Bronchial epithelial cell (primary cell): ENCODE data around the gene ABCA13. TPM values are rescaled to one million over a fixed set of nuclear protein-coding genes. Genes with fewer than 3 reads are reported as not detected.

Source experiments
- DNase-seq: peaks from one replicate; pipeline ENCODE4 v3.0.0-alpha.2; 2010; ENCODE audit warnings: low read depth
- FAIRE-seq: peaks from 2 replicates; lab custom pipeline; 2011; peaks lifted over from hg19 to GRCh38; lab: Jason Lieb, UNC
- H3K27me3 ChIP-seq: 2 replicates; pipeline ENCODE4 v1.5.1; 2011; ENCODE audit warnings: low read length; ENCODE audit not compliant: control insufficient read depth, insufficient read depth
- H3K36me3 ChIP-seq: 2 replicates; pipeline ENCODE4 v1.5.1; 2011; ENCODE audit warnings: low read length; ENCODE audit not compliant: control insufficient read depth, insufficient read depth
- H3K4me3 ChIP-seq: 2 replicates; pipeline ENCODE4 v1.5.1; 2011; ENCODE audit warnings: mild to moderate bottlenecking, low read depth, low read length, control low read depth
- total RNA-seq: library from RNA; depleted of rRNA; stranded (reverse); fragments of >200 nt; gene quantifications from 2 replicates; pipeline ENCODE4 v1.2.1, GENCODE V29; 2014
- TF ChIP-seq, protein P1 (sequence below): IDR thresholded peaks from 2 replicates; pipeline ENCODE4 v1.5.1; 2011; ENCODE audit warnings: mild to moderate bottlenecking, moderate library complexity, low read length, control low read depth, inconsistent platforms; ENCODE audit not compliant: insufficient read depth, severe bottlenecking

The ABCA13 gene, protein sequence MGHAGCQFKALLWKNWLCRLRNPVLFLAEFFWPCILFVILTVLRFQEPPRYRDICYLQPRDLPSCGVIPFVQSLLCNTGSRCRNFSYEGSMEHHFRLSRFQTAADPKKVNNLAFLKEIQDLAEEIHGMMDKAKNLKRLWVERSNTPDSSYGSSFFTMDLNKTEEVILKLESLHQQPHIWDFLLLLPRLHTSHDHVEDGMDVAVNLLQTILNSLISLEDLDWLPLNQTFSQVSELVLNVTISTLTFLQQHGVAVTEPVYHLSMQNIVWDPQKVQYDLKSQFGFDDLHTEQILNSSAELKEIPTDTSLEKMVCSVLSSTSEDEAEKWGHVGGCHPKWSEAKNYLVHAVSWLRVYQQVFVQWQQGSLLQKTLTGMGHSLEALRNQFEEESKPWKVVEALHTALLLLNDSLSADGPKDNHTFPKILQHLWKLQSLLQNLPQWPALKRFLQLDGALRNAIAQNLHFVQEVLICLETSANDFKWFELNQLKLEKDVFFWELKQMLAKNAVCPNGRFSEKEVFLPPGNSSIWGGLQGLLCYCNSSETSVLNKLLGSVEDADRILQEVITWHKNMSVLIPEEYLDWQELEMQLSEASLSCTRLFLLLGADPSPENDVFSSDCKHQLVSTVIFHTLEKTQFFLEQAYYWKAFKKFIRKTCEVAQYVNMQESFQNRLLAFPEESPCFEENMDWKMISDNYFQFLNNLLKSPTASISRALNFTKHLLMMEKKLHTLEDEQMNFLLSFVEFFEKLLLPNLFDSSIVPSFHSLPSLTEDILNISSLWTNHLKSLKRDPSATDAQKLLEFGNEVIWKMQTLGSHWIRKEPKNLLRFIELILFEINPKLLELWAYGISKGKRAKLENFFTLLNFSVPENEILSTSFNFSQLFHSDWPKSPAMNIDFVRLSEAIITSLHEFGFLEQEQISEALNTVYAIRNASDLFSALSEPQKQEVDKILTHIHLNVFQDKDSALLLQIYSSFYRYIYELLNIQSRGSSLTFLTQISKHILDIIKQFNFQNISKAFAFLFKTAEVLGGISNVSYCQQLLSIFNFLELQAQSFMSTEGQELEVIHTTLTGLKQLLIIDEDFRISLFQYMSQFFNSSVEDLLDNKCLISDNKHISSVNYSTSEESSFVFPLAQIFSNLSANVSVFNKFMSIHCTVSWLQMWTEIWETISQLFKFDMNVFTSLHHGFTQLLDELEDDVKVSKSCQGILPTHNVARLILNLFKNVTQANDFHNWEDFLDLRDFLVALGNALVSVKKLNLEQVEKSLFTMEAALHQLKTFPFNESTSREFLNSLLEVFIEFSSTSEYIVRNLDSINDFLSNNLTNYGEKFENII (N-terminal part only)
- total RNA-seq, result 0.79 and 1.2 TPM in 2 replicates

DNA sequence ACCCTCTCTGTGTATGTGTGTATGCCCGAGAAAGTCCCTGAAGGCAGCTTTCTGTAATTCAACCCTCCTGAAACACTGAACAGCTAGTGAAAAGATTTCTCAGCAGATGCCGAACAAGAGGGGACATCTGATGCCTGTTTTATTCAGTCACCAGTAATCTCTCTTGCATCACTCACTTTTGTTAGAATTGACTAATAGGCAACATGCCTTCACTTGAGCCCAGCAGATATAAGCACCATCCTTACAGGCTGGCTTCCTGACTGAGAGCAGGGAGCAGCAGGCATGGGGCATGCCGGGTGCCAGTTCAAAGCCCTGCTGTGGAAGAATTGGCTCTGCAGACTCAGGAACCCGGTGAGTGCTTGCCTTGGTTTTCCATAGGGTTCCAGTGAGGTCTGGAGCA is at the start of gene ABCA13:
ABCA13 (plus strand) TSS at position 257 of the 400 bp plus-strand sequence; CDS start at position 283, 26 bp downstream.
- peak; percentile 95 for DNase-seq
- TF ChIP-seq, protein P1, sequence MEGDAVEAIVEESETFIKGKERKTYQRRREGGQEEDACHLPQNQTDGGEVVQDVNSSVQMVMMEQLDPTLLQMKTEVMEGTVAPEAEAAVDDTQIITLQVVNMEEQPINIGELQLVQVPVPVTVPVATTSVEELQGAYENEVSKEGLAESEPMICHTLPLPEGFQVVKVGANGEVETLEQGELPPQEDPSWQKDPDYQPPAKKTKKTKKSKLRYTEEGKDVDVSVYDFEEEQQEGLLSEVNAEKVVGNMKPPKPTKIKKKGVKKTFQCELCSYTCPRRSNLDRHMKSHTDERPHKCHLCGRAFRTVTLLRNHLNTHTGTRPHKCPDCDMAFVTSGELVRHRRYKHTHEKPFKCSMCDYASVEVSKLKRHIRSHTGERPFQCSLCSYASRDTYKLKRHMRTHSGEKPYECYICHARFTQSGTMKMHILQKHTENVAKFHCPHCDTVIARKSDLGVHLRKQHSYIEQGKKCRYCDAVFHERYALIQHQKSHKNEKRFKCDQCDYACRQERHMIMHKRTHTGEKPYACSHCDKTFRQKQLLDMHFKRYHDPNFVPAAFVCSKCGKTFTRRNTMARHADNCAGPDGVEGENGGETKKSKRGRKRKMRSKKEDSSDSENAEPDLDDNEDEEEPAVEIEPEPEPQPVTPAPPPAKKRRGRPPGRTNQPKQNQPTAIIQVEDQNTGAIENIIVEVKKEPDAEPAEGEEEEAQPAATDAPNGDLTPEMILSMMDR, result no peak
- no peaks in the 10 kb centered on the region for H3K36me3 ChIP-seq
- no peaks in the 10 kb centered on the region for H3K27me3 ChIP-seq
- no peak within 1 kb of the TSS for H3K4me3 ChIP-seq
- no peak for FAIRE-seq

DNA sequence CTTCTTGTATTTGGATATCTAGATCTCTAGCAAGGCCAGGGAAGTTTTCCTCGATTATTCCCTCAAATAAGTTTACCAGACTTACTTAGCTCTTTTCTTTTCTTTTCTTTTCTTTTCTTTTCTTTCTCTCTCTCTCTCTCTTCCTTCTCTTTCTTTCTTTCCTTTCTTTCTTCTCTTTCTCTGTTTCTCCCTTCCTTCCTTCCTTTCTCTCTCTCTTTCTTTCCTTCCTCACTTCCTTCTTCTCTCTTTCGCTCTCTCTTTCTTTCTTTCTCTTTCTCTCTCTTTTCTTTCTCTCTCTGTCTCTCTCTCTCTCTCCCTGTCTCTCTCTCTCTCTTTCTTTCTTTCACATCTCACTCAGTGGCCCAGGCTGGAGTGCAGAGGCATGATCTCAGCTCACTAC is 45.2 kb upstream of the ABCA13 start:
- no peaks in the 10 kb centered on the region for H3K36me3 ChIP-seq
- no peaks in the 10 kb centered on the region for H3K27me3 ChIP-seq
- DNase-seq, result no peak
- FAIRE-seq, result no peak
- TF ChIP-seq, protein P1, result no peak
- no peak overlapping the region for H3K4me3 ChIP-seq

DNA sequence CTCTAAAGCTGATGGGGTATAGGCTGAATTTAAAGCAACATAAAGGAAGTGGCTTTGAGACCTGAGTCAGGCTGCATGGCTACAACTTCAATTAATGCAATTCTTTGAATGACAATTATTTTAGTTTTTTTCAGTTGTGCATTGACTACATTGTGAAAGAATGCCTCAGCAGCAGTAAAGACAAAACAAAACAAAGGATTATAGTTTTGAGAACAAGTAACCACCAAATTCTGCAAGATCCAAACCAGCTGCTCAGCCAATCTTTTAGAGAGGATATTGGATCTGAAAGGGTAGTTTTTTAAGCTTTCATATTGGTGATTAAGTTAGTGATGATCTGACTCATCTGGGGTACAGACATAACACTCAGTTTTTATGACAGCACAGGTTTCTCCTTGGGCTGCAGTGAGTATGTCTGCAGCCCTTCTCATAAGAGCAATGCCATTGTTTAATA is 40.6 kb upstream of the ABCA13 start:
- Histone ChIP-seq H3K36me3 (no peaks in the 10 kb centered on the region), H3K4me3 (no peak overlapping the region), H3K27me3 (no peaks in the 10 kb centered on the region)
- TF ChIP-seq, protein P1, result no peak
- DNase-seq, result peak; percentile 28
- no peak for FAIRE-seq

DNA sequence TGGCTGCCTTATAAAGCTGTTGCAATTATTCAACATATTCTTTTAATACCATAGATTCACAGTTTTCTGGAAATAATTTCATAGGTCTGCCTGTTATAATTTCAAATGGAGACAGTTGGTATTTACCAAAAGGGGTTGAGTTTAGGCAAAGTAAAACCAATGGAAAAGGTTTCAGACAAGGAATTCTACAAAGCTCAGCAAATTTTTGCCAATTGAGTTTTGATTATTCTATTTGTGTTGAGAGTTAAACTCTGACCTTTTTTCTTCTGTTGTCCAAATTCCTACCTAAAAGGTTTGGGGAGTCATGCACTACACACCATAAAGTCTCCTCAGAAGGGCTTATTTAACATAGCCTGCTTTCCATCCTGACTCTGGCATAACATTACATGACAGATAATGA is 38.5 kb upstream of the ABCA13 start:
- H3K27me3 ChIP-seq, result no peaks in the 10 kb centered on the region
- H3K4me3 ChIP-seq, result no peak overlapping the region
- no peak for DNase-seq
- no peak for FAIRE-seq
- TF ChIP-seq, protein P1, result no peak
- H3K36me3 ChIP-seq, result no peaks in the 10 kb centered on the region

DNA sequence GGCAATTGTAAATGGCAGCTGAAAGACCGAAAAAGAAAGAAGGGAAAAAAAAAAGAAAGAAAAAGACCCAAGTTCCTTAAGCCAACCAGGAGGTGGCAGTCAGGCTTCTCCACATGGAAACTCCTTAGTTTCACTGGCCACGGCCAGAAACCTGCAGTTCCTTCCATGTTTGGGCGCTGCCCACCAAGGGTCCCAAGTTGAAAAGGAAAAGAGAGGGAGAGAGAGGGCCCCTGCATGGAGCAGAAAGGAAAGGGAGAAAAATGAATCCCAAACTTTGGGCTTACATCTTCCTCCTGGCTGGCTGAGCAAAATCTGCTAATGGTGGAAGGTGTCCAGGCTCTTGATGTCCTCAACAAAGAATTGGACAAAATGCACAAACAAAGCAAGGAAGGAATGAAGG is 31.8 kb upstream of the ABCA13 start:
- TF ChIP-seq, protein P1, result peak; percentile 6
- FAIRE-seq (no peak), DNase-seq (no peak)
- Histone ChIP-seq H3K27me3 (no peaks in the 10 kb centered on the region), H3K4me3 (no peak overlapping the region), H3K36me3 (no peaks in the 10 kb centered on the region)
